ENCODE results near the gene OR1J4.
"Not testable (repeated sequence)": the region's sequence is repeated elsewhere in the genome, so short reads cannot be mapped to it uniquely, and the experiment has no call there.

The OR1J4 gene

GRCh38 chr9:122518841-122519240, at the start of gene OR1J4:
OR1J4 (plus strand) TSS chr9:122519141; CDS start chr9:122519141, 0 bp downstream.
- no peak for DNase-seq

GRCh38 chr9:122474561-122474960, 44.4 kb upstream of the OR1J4 start:
- no peak for DNase-seq

- no peak for DNase-seq
Measured at GRCh38 chr9:122475717-122476116, 43.2 kb upstream of the OR1J4 start.

GRCh38 chr9:122477346-122477745, 41.6 kb upstream of the OR1J4 start:
- no peak for DNase-seq

GRCh38 chr9:122477826-122478225, 41.1 kb upstream of the OR1J4 start, which contains the start of gene OR1J1:
OR1J1 (minus strand) TSS chr9:122477926; CDS start chr9:122477926, 0 bp downstream.
- no peak for DNase-seq

- no peak for DNase-seq
Measured at GRCh38 chr9:122479062-122479461, 39.9 kb upstream of the OR1J4 start.

- DNase-seq: no peak
Measured at GRCh38 chr9:122498883-122499288, 20.1 kb upstream of the OR1J4 start.

GRCh38 chr9:122506964-122507363, 12.0 kb upstream of the OR1J4 start:
- DNase-seq: no peak

GRCh38 chr9:122510502-122510901, 8.4 kb upstream of the OR1J4 start, which contains the start of gene OR1J2:
OR1J2 (plus strand) TSS chr9:122510802; CDS start chr9:122510802, 0 bp downstream.
- DNase-seq: no peak

GRCh38 chr9:122518226-122518625, 715 bp upstream of the OR1J4 start:
- no peak for DNase-seq

GRCh38 chr9:122519376-122519775, 435 bp downstream of the OR1J4 start:
- DNase-seq: no peak

GRCh38 chr9:122526602-122527001, 7.7 kb downstream of the OR1J4 start:
- no peak for DNase-seq

GRCh38 chr9:122527193-122527592, 8.3 kb downstream of the OR1J4 start, which contains the start of gene OR1N1:
OR1N1 (minus strand) TSS chr9:122527293; CDS start chr9:122527293, 0 bp downstream.
- no peak for DNase-seq

- not testable (repeated sequence) for DNase-seq
Measured at GRCh38 chr9:122531157-122531556, 12.2 kb downstream of the OR1J4 start.

- no peak for DNase-seq
Measured at GRCh38 chr9:122536134-122536533, 17.2 kb downstream of the OR1J4 start.

GRCh38 chr9:122537066-122537465, 18.1 kb downstream of the OR1J4 start:
- DNase-seq: not testable (repeated sequence)

GRCh38 chr9:122538757-122539156, 19.8 kb downstream of the OR1J4 start:
- DNase-seq: no peak

- DNase-seq: no peak
Measured at GRCh38 chr9:122546196-122546595, 27.3 kb downstream of the OR1J4 start.

- no peak for DNase-seq
Measured at GRCh38 chr9:122551371-122551770, 32.4 kb downstream of the OR1J4 start.

- DNase-seq: no peak
Measured at GRCh38 chr9:122552812-122553211, 33.9 kb downstream of the OR1J4 start, which contains the start of gene OR1N2. OR1N2 (plus strand) TSS chr9:122553112; CDS start chr9:122553212, 100 bp downstream.

- no peak for DNase-seq
Measured at GRCh38 chr9:122561446-122561845, 42.5 kb downstream of the OR1J4 start.

- no peak for DNase-seq
Measured at GRCh38 chr9:122562134-122562760, 43.3 kb downstream of the OR1J4 start.

GRCh38 chr9:122567901-122568300, 49.0 kb downstream of the OR1J4 start:
- no peak for DNase-seq
